Ascending aorta (tissue), 2 donors: Measurements from ENCODE around the gene KRT27. TPM values are rescaled to one million over a fixed set of nuclear protein-coding genes. Genes with fewer than 3 reads are reported as not detected.

Source experiments
- DNase-seq, 2 donors: peaks; one replicate each; pipeline ENCODE4 v3.0.0-alpha.2; 2019; ENCODE audit warnings: low spot score in 2 of 2
- H3K27ac ChIP-seq, 2 donors: fragments of 200-600 bp; sonication (generic); one replicate each; pipeline ENCODE4 v1.5.1; 2016 to 2017; ENCODE audit warnings: mild to moderate bottlenecking in 1 of 2
- H3K27me3 ChIP-seq: fragments of 200-600 bp; sonication (generic); one replicate; pipeline ENCODE4 v1.5.1; 2017
- H3K36me3 ChIP-seq, 2 donors: fragments of 200-600 bp; sonication (generic); one replicate each; pipeline ENCODE4 v1.5.1; 2016
- H3K4me1 ChIP-seq, 2 donors: fragments of 200-600 bp; sonication (generic); one replicate each; pipeline ENCODE4 v1.5.1; 2016 to 2017; ENCODE audit warnings: mild to moderate bottlenecking in 1 of 2
- H3K4me3 ChIP-seq, 2 donors: fragments of 200-600 bp; sonication (generic); one replicate each; pipeline ENCODE4 v1.5.1; 2016 to 2017; ENCODE audit warnings: mild to moderate bottlenecking in 1 of 2
- H3K9me3 ChIP-seq, 2 donors: fragments of 200-600 bp; sonication (generic); one replicate each; pipeline ENCODE4 v1.5.1; 2016
- CTCF ChIP-seq, 3 experiments: fragments of 200-600 bp in 2 of 3; fragments of 450-650 bp in 1 of 3; sonication (generic) in 2 of 3; IDR thresholded peaks; one replicate each; pipeline ENCODE4 v1.5.1; 2016 to 2019; ENCODE audit warnings: antibody characterized with exemption in 3 of 3, mild to moderate bottlenecking in 1 of 3, moderate library complexity in 1 of 3
- intact Hi-C: fragments of 100-400 bp; cut with DNase I; formaldehyde crosslinking; loops from one replicate; pipeline ENCODE4 v1.15.1; 2023
- total RNA-seq: library from RNA; depleted of rRNA; stranded (reverse); fragments of >200 nt; gene quantifications from one replicate; pipeline ENCODE4 v1.1.0, GENCODE V29; 2016

The KRT27 gene
- not detected for total RNA-seq

- Histone ChIP-seq H3K9me3 (no peaks in the 10 kb centered on the region), H3K4me1 (no peaks in the 10 kb centered on the region), H3K27me3 (no peaks in the 10 kb centered on the region), H3K36me3 (no peaks in the 10 kb centered on the region), H3K27ac (no peak within 1 kb of the TSS), H3K4me3 (no peak within 1 kb of the TSS)
- intact Hi-C loops, result no loop called here
- no peak for DNase-seq
- TF ChIP-seq CTCF (IDR thresholded peaks at IDR 0.05), result no peak
Measured at GRCh38 chr17:40782450-40782849, at the start of gene KRT27. Gene KRT27, minus strand, starts transcription at chr17:40782550. Its CDS starts 57 bp downstream, at chr17:40782493.

GRCh38 chr17:40830085-40830776, 47.9 kb upstream of the KRT27 start:
- TF ChIP-seq CTCF (IDR thresholded peaks at IDR 0.05), result no peak
- H3K4me3 ChIP-seq, result no peak overlapping the region
- no peak overlapping the region for H3K27ac ChIP-seq
- H3K9me3 ChIP-seq, result no peaks in the 10 kb centered on the region
- DNase-seq, result no peak
- H3K27me3 ChIP-seq, result no peaks in the 10 kb centered on the region
- intact Hi-C loops, result no loop called here
- peaks cover 16 to 32% of the 10 kb centered on the region in 2 donors for H3K4me1 ChIP-seq
- peaks cover 4 to 11% of the 10 kb centered on the region in 2 donors for H3K36me3 ChIP-seq

GRCh38 chr17:40828454-40829044, 46.2 kb upstream of the KRT27 start:
- H3K4me3 ChIP-seq, result peak overlapping the region in 1 of 2 donors; percentile 41
- intact Hi-C loops, result loop anchor here (1.0 to 10.0 kb wide), 2 partner anchors 8 to 184 kb away; partner anchors contain the start of gene SMARCE1
- TF ChIP-seq CTCF (IDR thresholded peaks at IDR 0.05), result no peak
- peaks cover 16 to 32% of the 10 kb centered on the region in 2 donors for H3K4me1 ChIP-seq
- no peaks in the 10 kb centered on the region for H3K9me3 ChIP-seq
- H3K27me3 ChIP-seq, result no peaks in the 10 kb centered on the region
- H3K36me3 ChIP-seq, result no peaks in the 10 kb centered on the region
- H3K27ac ChIP-seq, result peak overlapping the region; percentile 86 to 89
- DNase-seq, result no peak

- no peak for TF ChIP-seq CTCF (IDR thresholded peaks at IDR 0.05)
- Histone ChIP-seq H3K4me1 (peaks cover 16 to 32% of the 10 kb centered on the region in 2 donors), H3K27ac (peak overlapping the region; percentile 86 to 89), H3K4me3 (peak overlapping the region in 1 of 2 donors; percentile 41), H3K27me3 (no peaks in the 10 kb centered on the region), H3K9me3 (no peaks in the 10 kb centered on the region), H3K36me3 (no peaks in the 10 kb centered on the region)
- intact Hi-C loops, result loop anchor here (1.0 to 10.0 kb wide), 2 partner anchors 8 to 183 kb away; partner anchors contain the start of gene SMARCE1
- DNase-seq, result peak; percentile 8 to 67
Measured at GRCh38 chr17:40827746-40828453, 45.5 kb upstream of the KRT27 start.

- DNase-seq, result no peak
- intact Hi-C loops, result loop anchor here (10.0 kb wide), 1 partner anchor 181 kb away; the partner anchor contains the start of gene SMARCE1
- H3K9me3 ChIP-seq, result no peaks in the 10 kb centered on the region
Measured at GRCh38 chr17:40825599-40825998, 43.2 kb upstream of the KRT27 start.

More at GRCh38 chr17:40825599-40825998, 43.2 kb upstream of the KRT27 start:
- TF ChIP-seq CTCF (IDR thresholded peaks at IDR 0.05), result no peak
- no peak overlapping the region for H3K4me3 ChIP-seq
- H3K27me3 ChIP-seq, result no peaks in the 10 kb centered on the region
- peaks cover 16 to 25% of the 10 kb centered on the region in 2 donors for H3K4me1 ChIP-seq
- no peak overlapping the region for H3K27ac ChIP-seq
- no peaks in the 10 kb centered on the region for H3K36me3 ChIP-seq
